Transverse colon (tissue), 4 donors: Measurements from ENCODE around the gene FAM153A. TPM values are rescaled to one million over a fixed set of nuclear protein-coding genes. Genes with fewer than 3 reads are reported as not detected.
"Not testable (repeated sequence)": the region's sequence is repeated elsewhere in the genome, so short reads cannot be mapped to it uniquely, and the experiment has no call there.

Experiments used
- DNase-seq: peaks from one replicate; pipeline ENCODE4 v3.0.0-alpha.2; 2019
- H3K27ac ChIP-seq, 4 donors: fragments of 200-600 bp; sonication (generic); 2 replicates each; pipeline ENCODE4 v1.5.1; 2016 to 2018; ENCODE audit warnings: inconsistent platforms in 4 of 4
- H3K27me3 ChIP-seq: fragments of 200-600 bp; sonication (generic); 2 replicates; pipeline ENCODE4 v1.5.1; 2017; ENCODE audit warnings: inconsistent platforms
- H3K36me3 ChIP-seq, 4 donors: fragments of 200-600 bp; sonication (generic); 2 replicates each; pipeline ENCODE4 v1.5.1; 2017 to 2019; ENCODE audit warnings: inconsistent platforms in 4 of 4
- H3K4me1 ChIP-seq, 4 donors: fragments of 200-600 bp; sonication (generic); 2 replicates each; pipeline ENCODE4 v1.5.1; 2017 to 2020; ENCODE audit warnings: inconsistent platforms in 4 of 4
- H3K4me3 ChIP-seq, 4 donors: fragments of 200-600 bp; sonication (generic); 1 replicate in 1 of 4; 2 replicates in 3 of 4; pipeline versions ENCODE4 v1.5.1 to v1.6.1; 2017 to 2019; ENCODE audit warnings: inconsistent platforms in 4 of 4
- H3K9me3 ChIP-seq, 2 donors: fragments of 200-600 bp; sonication (generic); 2 replicates each; pipeline ENCODE4 v1.5.1; 2017 to 2019; ENCODE audit warnings: inconsistent platforms in 2 of 2
- WGBS, 2 donors: methylation state at CpG; one replicate each; pipeline ENCODE4 v1.1.5; 2018; ENCODE audit warnings: low coverage in 1 of 2; 5-methylcytosine and 5-hydroxymethylcytosine counted together
- in situ Hi-C, 4 donors: fragments of 200-750 bp; cut with MboI; loops; one replicate each; pipeline versions ENCODE4 v1.15.0 to v1.15.1; 2017; ENCODE audit warnings: low sequenced_read_pairs in 3 of 4, low pct_ligation_motif_present in 1 of 4, low pct_unique_long_range_greater_than_20kb in 1 of 4
- intact Hi-C: fragments of 100-400 bp; cut with DNase I; formaldehyde crosslinking; loops from one replicate; pipeline ENCODE4 v1.15.1; 2023; ENCODE audit warnings: low total_unique reads
- total RNA-seq, 4 donors: library from RNA; depleted of rRNA; stranded (reverse); fragments of >200 nt; gene quantifications; one replicate each; pipeline ENCODE4 v1.1.0, GENCODE V29; 2016

The FAM153A gene
- under 1 TPM in 2 of 4 donors, not detected in 2; 0.14 to 0.48 TPM for total RNA-seq

- H3K36me3 ChIP-seq, in situ Hi-C loops, H3K27ac ChIP-seq, H3K27me3 ChIP-seq, H3K9me3 ChIP-seq, H3K4me1 ChIP-seq, DNase-seq, intact Hi-C loops, H3K4me3 ChIP-seq: not testable (repeated sequence)
- WGBS, 2 donors: no CpG with 5 or more reads among the region's 67 CpGs
Observed at GRCh38 chr5:177782792-177783633, at the start of gene FAM153A. Gene FAM153A (minus strand): TSS chr5:177782899.

- intact Hi-C loops, H3K4me1 ChIP-seq, H3K36me3 ChIP-seq, H3K27ac ChIP-seq, in situ Hi-C loops, H3K4me3 ChIP-seq, DNase-seq, H3K9me3 ChIP-seq, H3K27me3 ChIP-seq: not testable (repeated sequence)
- WGBS, 2 donors: 87% methylated on average over 4 of the region's 4 CpGs; no CpG with 5 or more reads in 1 of the 2 donors
Observed at GRCh38 chr5:177832287-177832686, 49.6 kb upstream of the FAM153A start.

- H3K4me1 ChIP-seq, in situ Hi-C loops, H3K4me3 ChIP-seq, H3K36me3 ChIP-seq, DNase-seq, H3K27me3 ChIP-seq, H3K9me3 ChIP-seq, H3K27ac ChIP-seq, intact Hi-C loops: not testable (repeated sequence)
- WGBS, 2 donors: no CpG with 5 or more reads among the region's 4 CpGs
Observed at GRCh38 chr5:177826073-177826472, 43.4 kb upstream of the FAM153A start.

- H3K27me3 ChIP-seq, H3K4me1 ChIP-seq, DNase-seq, in situ Hi-C loops, H3K36me3 ChIP-seq, H3K4me3 ChIP-seq, H3K9me3 ChIP-seq, intact Hi-C loops, H3K27ac ChIP-seq: not testable (repeated sequence)
- WGBS, 2 donors: no CpG with 5 or more reads among the region's 2 CpGs
Observed at GRCh38 chr5:177824776-177825175, 42.1 kb upstream of the FAM153A start.

- H3K27ac ChIP-seq, DNase-seq, H3K4me3 ChIP-seq, H3K36me3 ChIP-seq, H3K4me1 ChIP-seq, intact Hi-C loops, H3K27me3 ChIP-seq, in situ Hi-C loops, H3K9me3 ChIP-seq: not testable (repeated sequence)
- WGBS, 2 donors: no CpG with 5 or more reads among the region's 3 CpGs
Observed at GRCh38 chr5:177822489-177822888, 39.8 kb upstream of the FAM153A start.

GRCh38 chr5:177819664-177820063 lies 37.0 kb upstream of the FAM153A start:
- H3K4me1 ChIP-seq, DNase-seq, H3K9me3 ChIP-seq, H3K36me3 ChIP-seq, in situ Hi-C loops, H3K27me3 ChIP-seq, H3K4me3 ChIP-seq, intact Hi-C loops, H3K27ac ChIP-seq: not testable (repeated sequence)
- no CpG with 5 or more reads among the region's 1 CpG for WGBS, 2 donors

GRCh38 chr5:177812814-177813425 lies 30.2 kb upstream of the FAM153A start:
- H3K36me3 ChIP-seq, H3K27me3 ChIP-seq, in situ Hi-C loops, H3K27ac ChIP-seq, H3K9me3 ChIP-seq, intact Hi-C loops, H3K4me1 ChIP-seq, DNase-seq, H3K4me3 ChIP-seq: not testable (repeated sequence)
- no CpG with 5 or more reads among the region's 2 CpGs for WGBS, 2 donors

- WGBS, 2 donors: no CpG with 5 or more reads among the region's 6 CpGs
- H3K4me3 ChIP-seq, intact Hi-C loops, DNase-seq, H3K27me3 ChIP-seq, H3K36me3 ChIP-seq, H3K9me3 ChIP-seq, H3K27ac ChIP-seq, in situ Hi-C loops, H3K4me1 ChIP-seq: not testable (repeated sequence)
Observed at GRCh38 chr5:177812160-177812743, 29.6 kb upstream of the FAM153A start.

GRCh38 chr5:177809209-177809913 lies 26.7 kb upstream of the FAM153A start:
- H3K27ac ChIP-seq, H3K4me3 ChIP-seq, H3K9me3 ChIP-seq, in situ Hi-C loops, H3K36me3 ChIP-seq, DNase-seq, H3K27me3 ChIP-seq, intact Hi-C loops, H3K4me1 ChIP-seq: not testable (repeated sequence)
- WGBS, 2 donors: no CpG with 5 or more reads among the region's 11 CpGs

GRCh38 chr5:177808420-177808819 lies 25.7 kb upstream of the FAM153A start:
- H3K4me1 ChIP-seq, intact Hi-C loops, in situ Hi-C loops: not testable (repeated sequence)

More at GRCh38 chr5:177808420-177808819, 25.7 kb upstream of the FAM153A start:
- not testable (repeated sequence) for H3K27ac ChIP-seq, H3K27me3 ChIP-seq, H3K9me3 ChIP-seq, H3K36me3 ChIP-seq, H3K4me3 ChIP-seq, DNase-seq
- WGBS, 2 donors: no CpG with 5 or more reads among the region's 12 CpGs
